ENCODE data around the gene ZNF260. TPM values are rescaled to one million over a fixed set of nuclear protein-coding genes. Genes with fewer than 3 reads are reported as not detected.

ZNF260 gene
- total RNA-seq, 4 donors from 2014 or later = 5.4 to 8.7 (median 7.1) TPM

GRCh38 chr19:36572593-36573019, 44.5 kb upstream of the ZNF260 start:
- H3K4me3 ChIP-seq (ENCODE audit: low read depth, poor library complexity, severe bottlenecking) = peak overlapping the region; percentile 94
- no peak for TF ChIP-seq POLR2A (IDR thresholded peaks at IDR 0.05)
- TF ChIP-seq, protein P1, sequence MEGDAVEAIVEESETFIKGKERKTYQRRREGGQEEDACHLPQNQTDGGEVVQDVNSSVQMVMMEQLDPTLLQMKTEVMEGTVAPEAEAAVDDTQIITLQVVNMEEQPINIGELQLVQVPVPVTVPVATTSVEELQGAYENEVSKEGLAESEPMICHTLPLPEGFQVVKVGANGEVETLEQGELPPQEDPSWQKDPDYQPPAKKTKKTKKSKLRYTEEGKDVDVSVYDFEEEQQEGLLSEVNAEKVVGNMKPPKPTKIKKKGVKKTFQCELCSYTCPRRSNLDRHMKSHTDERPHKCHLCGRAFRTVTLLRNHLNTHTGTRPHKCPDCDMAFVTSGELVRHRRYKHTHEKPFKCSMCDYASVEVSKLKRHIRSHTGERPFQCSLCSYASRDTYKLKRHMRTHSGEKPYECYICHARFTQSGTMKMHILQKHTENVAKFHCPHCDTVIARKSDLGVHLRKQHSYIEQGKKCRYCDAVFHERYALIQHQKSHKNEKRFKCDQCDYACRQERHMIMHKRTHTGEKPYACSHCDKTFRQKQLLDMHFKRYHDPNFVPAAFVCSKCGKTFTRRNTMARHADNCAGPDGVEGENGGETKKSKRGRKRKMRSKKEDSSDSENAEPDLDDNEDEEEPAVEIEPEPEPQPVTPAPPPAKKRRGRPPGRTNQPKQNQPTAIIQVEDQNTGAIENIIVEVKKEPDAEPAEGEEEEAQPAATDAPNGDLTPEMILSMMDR (IDR thresholded peaks at IDR 0.05) = no peak
- intact Hi-C loops (cut with DNase I; ENCODE audit: low total_unique reads) = no loop called here
- WGBS, 2 donors = 0 to 1% methylated on average over 11 of the region's 11 CpGs
- DNase-seq (ENCODE audit: low spot score in 2 of 2) = no peak

- H3K4me3 ChIP-seq (ENCODE audit: low read depth, poor library complexity, severe bottlenecking) = no peak overlapping the region
- 93 to 96% methylated on average over 1 of the region's 1 CpG for WGBS, 2 donors
- TF ChIP-seq, protein P1 (IDR thresholded peaks at IDR 0.05) = no peak
- no peak for TF ChIP-seq POLR2A (IDR thresholded peaks at IDR 0.05)
- no peak for DNase-seq (ENCODE audit: low spot score in 2 of 2)
- intact Hi-C loops (cut with DNase I; ENCODE audit: low total_unique reads) = no loop called here
Measured at GRCh38 chr19:36564391-36564790, 36.3 kb upstream of the ZNF260 start.

GRCh38 chr19:36547001-36547732, 19.1 kb upstream of the ZNF260 start:
- no peak for DNase-seq (ENCODE audit: low spot score in 2 of 2)
- no peak overlapping the region for H3K4me3 ChIP-seq (ENCODE audit: low read depth, poor library complexity, severe bottlenecking)
- intact Hi-C loops (cut with DNase I; ENCODE audit: low total_unique reads) = no loop called here
- no peak for TF ChIP-seq POLR2A (IDR thresholded peaks at IDR 0.05)
- TF ChIP-seq, protein P1 (IDR thresholded peaks at IDR 0.05) = no peak
- 96 to 98% methylated on average over 5 of the region's 5 CpGs for WGBS, 2 donors

DNA sequence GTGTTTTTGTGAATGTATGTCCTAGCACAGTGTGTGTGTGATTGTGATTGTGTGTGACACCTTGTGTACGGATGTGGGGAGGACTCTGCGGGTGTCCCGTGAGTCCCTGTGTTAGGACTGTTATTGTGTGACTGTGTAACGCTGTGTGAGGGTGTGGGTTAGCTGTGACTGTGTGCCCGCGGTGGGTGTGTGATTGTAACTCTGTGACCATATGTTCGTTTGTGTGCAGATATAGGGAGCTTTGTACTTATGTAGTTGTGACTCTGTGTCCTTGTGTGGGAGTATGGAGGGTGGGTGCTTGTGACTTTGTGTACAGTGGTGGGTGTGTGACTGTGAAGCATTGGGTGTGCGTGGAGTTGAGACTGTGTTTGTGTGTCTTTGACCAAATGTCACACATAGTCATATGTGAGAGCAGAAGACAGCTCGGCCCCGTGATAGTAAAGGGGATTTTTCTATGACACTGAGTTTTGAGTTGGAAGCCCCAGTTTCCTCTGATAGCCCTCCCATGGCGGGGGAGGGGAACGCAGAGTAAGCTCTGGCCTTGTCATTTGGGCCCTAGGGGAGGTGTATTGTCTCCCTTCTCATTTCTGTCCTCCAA, 949 bp upstream of the ZNF260 start:
- 10 to 13% methylated on average over 12 of the region's 12 CpGs for WGBS, 2 donors
- intact Hi-C loops (cut with DNase I; ENCODE audit: low total_unique reads) = no loop called here
- no peak for DNase-seq (ENCODE audit: low spot score in 2 of 2)
- TF ChIP-seq, protein P1 (IDR thresholded peaks at IDR 0.05) = no peak
- no peak for TF ChIP-seq POLR2A (IDR thresholded peaks at IDR 0.05)
- peak overlapping the region; percentile 51 for H3K4me3 ChIP-seq (ENCODE audit: low read depth, poor library complexity, severe bottlenecking)

GRCh38 chr19:36527873-36528193, 238 bp downstream of the ZNF260 start:
- H3K4me3 ChIP-seq (ENCODE audit: low read depth, poor library complexity, severe bottlenecking) = peak overlapping the region; percentile 51
- intact Hi-C loops (cut with DNase I; ENCODE audit: low total_unique reads) = no loop called here
- 1% methylated on average over 13 of the region's 13 CpGs for WGBS, 2 donors
- TF ChIP-seq, protein P1 (IDR thresholded peaks at IDR 0.05) = no peak
- no peak for TF ChIP-seq POLR2A (IDR thresholded peaks at IDR 0.05)
- no peak for DNase-seq (ENCODE audit: low spot score in 2 of 2)
